Kidney glomerular epithelial cell (primary cell): ENCODE data around the gene SRA1.

Experiments
- DNase-seq: peaks from one replicate; lab custom pipeline; 2025; lab: John Stamatoyannopoulos, UW

The SRA1 gene

DNA sequence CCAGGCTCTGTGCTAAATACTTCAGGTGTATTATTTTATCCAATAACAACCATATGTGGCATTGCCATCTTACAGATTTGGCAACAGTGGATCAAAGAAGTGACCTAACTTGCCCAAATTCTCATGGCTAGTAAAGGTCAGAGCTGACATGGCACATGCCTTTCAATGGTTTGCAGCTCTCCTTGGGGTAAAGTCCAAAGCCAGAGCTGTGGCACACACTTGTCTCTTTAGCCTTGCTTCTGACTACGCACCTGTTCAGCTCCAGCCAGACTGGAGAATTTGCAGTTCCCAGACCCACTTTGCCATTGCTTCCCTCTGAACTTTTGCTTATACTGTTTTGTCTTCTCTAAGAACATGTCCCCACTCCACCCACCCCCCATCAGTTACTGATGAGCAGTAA lies 13.2 kb upstream of the SRA1 start:
- DNase-seq: no peak

DNA sequence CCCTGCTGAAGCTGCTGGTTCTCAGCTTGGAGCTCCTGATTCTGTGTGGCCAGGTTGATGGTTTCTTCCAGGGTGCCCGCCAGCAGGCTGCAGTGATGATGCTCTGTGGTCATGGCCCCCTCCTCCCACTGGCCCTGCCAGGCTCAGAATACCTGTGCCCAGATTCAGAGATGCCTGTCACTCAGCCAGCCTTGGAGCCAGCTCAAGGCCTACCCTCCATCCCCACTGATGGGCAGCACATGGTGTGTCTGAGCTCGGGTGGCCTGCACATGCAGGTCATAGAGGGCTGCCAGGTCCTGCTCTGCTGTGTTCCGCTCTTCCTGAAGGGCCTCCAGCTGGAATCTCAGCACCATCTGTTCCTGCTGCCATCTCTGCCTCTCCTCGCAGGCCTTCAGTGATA lies 12.8 kb upstream of the SRA1 start:
- DNase-seq: no peak

DNA sequence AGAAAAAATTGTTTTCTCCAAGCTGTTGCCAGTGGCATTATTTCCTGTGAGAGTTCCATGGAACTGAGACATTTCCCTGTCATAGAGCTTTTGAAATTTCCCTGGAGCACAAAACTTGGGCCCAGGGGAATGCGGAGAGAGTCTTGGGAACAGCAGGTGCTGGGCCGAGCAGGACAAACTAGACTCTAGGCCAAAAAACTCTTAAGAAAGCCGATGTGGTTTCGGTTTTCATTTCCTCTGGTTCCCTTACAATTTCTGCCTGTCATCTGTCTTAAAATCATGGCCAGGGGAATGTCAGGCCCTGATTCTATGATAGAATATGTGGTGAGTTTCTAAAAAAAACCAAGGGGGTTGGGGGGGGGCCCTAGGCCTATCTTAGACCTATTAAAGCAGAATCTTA lies 11.9 kb upstream of the SRA1 start:
- no peak for DNase-seq

DNA sequence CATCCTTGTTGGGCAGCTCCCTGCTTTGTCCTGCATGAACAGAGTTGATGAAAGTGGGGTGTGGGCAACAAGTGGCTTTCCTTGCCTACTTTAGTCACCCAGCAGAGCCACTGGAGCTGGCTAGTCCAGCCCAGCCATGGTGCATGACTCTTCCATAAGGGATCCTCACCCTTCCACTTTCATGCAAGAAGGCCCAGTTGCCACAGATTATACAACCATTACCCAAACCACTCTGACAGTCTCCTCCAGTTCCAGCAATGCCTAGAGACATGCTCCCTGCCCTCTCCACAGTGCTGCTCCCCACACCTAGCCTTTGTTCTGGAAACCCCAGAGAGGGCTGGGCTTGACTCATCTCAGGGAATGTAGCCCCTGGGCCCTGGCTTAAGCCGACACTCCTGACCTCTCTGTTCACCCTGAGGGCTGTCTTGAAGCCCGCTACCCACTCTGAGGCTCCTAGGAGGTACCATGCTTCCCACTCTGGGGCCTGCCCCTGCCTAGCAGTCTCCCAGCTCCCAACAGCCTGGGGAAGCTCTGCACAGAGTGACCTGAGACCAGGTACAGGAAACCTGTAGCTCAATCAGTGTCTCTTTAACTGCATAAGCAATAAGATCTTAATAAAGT lies 11.3 kb upstream of the SRA1 start:
- DNase-seq: no peak

DNA sequence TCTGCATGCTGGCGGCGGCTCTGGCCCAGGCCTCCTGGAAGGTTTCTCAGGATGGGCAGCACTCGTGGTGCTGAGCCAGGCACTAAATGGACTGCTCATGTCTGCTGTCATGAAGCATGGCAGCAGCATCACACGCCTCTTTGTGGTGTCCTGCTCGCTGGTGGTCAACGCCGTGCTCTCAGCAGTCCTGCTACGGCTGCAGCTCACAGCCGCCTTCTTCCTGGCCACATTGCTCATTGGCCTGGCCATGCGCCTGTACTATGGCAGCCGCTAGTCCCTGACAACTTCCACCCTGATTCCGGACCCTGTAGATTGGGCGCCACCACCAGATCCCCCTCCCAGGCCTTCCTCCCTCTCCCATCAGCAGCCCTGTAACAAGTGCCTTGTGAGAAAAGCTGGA lies 10.6 kb upstream of the SRA1 start:
- DNase-seq: no peak

DNA sequence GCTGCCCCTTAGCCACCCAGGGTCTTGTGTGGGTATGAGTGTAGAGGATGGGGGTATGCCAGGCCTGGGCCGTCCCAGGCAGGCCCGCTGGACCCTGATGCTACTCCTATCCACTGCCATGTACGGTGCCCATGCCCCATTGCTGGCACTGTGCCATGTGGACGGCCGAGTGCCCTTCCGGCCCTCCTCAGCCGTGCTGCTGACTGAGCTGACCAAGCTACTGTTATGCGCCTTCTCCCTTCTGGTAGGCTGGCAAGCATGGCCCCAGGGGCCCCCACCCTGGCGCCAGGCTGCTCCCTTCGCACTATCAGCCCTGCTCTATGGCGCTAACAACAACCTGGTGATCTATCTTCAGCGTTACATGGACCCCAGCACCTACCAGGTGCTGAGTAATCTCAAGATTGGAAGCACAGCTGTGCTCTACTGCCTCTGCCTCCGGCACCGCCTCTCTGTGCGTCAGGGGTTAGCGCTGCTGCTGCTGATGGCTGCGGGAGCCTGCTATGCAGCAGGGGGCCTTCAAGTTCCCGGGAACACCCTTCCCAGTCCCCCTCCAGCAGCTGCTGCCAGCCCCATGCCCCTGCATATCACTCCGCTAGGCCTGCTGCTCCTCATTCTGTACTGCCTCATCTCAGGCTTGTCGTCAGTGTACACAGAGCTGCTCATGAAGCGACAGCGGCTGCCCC lies 10.0 kb upstream of the SRA1 start:
- DNase-seq: no peak

DNA sequence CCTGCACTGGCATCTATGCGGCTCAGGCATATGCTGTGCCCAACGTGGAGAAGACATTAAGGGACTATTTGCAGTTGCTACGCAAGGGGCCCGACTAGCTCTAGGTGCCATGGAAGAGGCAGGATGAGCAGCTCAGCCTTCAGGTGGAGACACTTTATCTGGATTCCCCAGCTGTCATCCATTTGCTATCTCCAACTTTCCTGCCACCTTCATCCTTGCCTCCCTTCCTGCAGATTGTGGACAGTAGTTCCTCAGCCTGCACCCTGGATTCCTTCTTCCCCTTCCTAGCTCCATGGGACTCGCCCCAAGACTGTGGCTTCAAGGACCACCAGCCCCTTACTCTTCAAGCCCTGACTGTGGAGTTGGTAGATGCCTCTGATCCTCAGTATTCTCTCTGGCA lies 9.4 kb upstream of the SRA1 start:
- DNase-seq: no peak

DNA sequence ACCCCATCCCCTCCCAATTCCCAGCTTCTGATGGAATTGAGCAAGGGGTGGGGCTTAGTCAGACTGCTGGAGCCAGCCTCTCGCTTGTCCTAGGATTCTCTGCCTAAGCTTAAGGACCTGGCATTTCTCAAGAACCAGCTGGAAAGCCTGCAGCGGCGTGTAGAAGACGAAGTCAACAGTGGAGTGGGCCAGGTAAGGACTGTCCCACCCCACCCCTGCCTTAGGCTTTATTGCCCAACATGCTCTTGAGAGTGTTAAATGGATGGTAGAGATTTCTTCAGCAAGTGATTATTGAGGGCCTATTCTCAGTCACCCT lies 8.5 kb upstream of the SRA1 start:
- DNase-seq: no peak

DNA sequence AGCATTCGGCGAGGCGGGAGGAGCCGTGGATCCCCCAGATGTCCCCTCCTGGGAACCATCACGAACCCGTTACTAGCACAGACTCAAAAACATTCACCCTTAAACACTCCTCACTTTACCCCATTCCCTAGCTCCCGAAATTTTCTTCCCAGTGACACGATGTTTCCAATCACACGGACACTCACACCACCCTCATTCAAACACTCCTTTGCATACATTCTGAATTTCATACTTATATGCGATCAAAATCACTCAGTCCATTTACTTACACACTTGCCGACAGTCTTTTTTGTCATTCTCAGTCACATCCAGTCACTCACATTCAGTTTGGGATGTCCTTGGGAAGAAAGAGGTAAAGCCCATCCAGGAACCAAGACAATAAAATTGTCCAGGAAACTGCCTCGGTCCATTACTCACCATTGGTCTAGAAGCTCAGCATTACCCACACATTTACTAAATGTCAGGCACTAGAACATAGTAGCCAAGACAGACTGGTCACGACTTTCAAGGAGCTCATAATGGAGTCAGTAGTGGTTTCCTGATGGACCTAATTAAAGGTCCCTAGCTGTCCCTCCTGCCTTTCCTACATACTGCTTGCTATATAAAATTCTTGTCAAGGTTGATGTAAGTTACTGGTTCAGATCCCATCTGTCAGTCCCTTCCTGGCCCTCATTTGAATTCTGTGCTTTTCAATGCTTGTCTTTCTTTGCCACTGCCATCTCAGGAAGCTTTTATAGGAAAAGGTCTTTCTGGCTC lies 7.9 kb upstream of the SRA1 start:
- no peak for DNase-seq

DNA sequence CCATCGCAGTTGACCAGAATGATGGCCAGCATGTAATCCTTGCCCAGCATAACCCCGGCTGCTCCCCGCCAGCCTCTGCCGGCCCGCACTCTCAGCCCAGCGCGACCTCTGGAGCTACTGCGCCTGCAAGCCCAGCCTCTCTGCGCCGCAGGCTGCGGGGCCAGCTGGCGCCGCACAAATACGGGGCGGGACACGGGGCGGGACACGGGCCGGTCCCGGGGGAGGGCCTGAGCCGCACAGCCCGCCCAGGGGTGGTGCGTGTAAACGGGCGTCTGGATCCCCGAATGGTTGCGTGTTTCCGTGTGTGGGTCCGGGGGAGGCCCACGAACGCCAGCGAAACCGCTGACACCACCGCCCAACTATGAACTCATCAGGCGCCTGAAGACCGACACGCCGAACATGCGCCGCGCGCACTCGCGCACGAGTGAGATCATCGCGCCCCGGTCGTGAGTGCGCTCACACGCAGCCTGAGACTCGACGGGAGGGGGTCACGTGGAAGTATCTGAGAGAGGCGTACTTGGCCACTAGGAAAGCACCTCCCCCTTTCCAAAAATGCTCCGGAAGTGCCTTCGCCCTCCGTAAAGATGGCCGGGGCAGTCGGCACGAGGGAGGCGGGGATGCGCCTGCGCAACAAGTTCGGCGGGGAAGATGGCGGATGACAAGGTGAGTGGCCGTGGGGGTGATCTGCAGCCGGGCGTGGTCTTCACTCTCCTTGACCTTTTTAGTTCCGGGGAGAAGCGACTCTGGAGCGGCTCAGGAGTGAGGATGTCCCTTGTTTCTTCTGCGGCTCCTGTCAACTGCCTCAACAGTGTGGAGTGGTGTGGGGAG lies 7.1 kb upstream of the SRA1 start, which contains the start of the genes APBB3 and SLC35A4:
TSS of gene APBB3 (minus strand) at position 403 of the 828 bp plus-strand sequence. CDS start at position 50, 353 bp downstream.
TSS of gene SLC35A4 (plus strand) at position 633 of the 828 bp plus-strand sequence. CDS start 2,342 bp downstream, outside the sequence.
- peak; percentile 95 for DNase-seq

DNA sequence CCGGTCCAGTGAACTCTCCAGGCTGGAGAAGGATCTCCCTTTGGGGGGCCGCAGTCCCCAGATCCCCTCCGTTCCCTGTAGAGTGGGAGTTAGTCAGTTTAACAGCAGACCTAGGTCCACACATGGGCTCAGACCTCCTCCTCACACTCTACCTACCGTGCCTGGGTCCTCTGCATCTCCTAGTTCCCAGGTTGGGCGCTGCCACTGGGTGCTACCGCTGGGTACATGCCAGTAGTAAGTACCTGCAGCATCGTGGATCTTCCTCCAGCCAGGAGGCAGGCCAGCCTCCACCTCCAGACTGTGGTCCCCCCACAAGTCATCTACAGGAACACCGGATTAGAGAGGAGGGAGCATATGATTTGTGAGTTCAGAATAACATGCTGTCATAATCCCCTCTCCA lies 6.3 kb upstream of the SRA1 start:
- no peak for DNase-seq

DNA sequence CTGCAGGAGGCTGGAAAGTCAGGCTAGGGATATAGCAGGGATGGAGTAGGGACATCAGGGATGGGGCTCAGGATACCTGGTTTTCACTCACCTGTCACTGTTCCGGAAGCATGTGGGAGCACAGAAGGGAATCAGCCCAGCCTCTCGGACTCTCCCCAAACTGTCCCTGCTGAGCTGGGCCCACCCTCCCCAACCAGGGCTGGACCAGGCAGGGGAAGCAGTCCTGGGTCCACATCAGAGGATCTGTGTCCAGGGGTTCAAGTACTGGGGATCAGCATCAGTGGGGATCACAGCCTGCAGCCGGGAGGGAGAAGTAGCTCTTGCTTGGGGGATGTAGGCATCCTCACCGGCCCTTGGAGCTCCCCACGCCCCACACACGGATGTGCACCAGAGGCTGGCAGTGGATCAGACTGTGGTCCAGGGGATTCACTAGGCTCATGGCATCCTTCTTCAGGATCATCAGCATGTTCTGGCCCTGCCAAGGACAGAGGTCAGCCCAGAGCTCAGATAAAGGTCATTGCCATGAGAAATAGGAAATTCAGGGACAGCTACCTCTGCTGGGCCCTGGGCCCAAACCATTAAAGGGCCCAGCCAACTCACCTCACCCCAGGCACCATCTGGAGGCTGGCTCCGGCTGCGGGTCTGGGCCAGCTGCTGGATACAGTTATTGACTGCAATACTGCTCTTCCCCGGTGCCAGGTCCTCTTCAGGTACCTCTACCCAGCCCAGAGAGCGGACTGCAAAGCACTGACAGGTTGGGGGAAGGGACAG lies 4.7 kb upstream of the SRA1 start:
- no peak for DNase-seq

DNA sequence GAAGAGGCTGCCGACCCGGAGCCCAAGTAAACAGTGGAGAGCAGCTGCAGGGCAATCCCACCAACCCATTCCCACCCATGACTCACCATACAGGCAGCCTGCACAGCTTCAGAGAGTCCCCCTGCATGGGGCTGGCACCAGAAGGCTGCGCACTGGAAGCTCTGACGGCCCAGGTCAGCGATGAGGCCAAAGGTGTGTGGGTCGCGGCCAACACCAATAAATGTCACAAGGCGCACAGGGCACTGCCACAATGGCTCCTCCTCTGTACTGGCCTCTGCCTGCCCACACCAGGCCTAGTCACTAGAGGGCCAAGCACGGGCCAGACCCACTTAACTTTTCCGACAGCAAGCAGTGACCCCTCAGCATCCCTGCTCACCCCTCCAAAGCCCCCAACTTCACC lies 3.0 kb upstream of the SRA1 start:
- DNase-seq: no peak

DNA sequence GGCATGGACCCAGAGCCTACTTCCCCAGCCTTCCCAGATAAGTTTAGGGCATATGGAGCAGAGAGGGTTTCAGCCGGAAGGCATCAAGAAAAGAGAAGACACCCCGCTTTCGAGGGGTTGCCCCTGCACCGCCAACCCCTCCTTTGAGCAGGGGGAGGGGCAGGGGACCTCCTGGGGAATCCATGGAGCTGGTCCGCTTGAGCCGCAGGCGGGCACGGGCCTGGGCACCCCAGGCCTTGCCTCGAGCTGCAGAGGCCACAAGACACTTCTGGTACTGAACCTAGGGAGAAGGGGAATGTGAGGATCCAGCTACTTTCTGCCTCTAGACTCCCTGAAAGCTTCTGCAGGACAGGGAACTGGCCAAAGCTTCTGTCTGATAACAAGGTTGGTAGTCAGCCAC lies 1.3 kb upstream of the SRA1 start:
- no peak for DNase-seq

DNA sequence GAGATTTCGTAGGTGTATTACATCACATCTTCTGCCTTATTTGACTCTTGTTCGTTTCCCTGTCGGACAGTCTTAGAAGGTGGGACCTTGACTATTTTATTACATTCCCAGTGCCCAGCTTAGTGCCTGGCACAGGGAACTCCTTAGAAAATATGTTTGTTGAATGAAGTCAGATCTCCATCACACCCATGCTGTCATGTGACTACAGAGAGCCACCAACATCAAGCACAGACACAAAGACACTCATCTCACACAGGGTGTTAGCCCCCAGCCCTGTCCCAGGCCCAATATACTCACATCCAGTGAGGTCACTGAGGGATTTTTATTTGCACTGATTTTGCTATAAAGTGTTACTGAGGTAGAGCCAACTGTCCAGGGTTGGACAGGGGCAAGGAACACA lies 692 bp upstream of the SRA1 start:
- DNase-seq: no peak

DNA sequence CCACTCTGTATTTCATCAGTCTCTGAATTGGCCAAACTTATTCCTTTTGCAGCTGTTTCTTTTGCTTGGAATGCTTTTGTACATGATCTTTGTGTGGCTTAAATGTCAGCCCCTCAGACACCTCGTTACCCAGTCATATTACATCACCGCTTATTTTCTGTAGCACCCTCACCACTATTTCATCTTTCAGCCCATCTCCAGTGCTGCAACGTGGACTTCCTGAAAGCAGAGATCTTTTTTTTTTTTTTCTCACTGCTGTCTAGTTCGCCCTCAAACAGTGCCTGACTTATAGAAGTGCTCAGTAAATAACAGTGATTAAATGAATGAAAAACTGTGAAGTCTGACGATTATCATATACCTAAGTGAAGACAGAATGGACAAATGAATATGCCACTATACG lies 835 bp downstream of the SRA1 start:
- DNase-seq: no peak

DNA sequence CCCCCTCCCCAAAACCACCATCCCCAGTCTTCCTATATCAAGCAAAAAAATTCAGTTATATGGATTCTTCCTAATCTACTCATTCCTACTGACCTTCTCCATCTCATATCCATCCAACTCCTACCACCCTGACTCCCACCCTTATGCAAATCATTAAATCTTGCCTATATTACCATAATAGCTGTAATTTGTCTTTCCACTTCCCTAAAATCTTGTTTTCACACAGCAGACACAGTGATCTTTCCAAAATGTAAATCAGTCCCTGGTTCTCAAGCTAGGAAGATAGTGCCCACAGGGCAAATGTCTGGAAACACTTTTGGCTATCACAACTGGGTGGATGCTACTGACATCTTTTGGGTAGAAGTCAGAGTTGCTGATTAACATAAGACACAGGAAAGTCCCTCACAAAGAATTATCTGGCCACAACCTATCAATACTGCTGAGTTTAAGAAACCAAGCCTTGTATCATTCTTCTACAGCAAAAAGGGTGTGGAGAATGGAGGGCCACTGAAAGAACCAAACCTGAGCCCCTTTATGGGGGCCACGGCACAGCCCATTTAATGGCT lies 1.4 kb downstream of the SRA1 start:
- no peak for DNase-seq

DNA sequence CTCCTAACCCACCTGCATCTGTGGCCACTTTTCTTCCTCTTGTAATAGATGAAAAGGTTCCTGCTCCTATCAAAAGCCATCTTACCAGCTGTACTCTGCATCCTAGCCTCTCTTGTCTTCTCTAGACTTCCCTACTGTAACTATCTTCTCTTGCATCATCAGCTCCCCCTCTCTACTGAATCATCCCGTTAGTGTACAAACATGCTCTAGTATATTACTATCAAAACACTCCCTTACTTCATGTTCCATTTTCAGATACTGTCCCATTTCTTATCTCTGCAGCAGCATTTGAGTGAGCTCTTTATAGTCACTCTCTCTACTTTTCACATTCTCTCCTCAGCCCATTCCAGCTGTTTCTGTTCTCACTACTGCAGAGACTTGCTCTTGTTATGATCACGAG lies 2.8 kb downstream of the SRA1 start:
- DNase-seq: no peak

DNA sequence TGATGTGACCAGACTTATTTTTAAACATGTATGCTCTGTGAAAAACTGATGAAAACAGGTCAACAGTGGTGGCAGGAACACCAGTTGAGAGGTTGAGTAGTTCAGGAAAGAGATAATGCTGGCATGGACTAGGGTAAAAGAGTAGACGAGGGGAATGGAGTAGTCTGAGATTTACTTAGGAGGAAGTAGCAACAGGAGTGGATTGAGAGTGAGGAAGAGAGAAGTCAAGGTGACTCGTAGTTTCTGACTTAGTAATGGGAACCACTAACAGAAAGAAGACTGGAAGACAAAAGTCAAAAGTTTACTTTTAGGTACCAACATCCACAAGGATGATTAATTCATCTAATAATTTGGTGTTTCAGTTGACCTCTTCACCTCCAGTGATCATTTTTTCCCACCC lies 3.6 kb downstream of the SRA1 start:
- DNase-seq: no peak

DNA sequence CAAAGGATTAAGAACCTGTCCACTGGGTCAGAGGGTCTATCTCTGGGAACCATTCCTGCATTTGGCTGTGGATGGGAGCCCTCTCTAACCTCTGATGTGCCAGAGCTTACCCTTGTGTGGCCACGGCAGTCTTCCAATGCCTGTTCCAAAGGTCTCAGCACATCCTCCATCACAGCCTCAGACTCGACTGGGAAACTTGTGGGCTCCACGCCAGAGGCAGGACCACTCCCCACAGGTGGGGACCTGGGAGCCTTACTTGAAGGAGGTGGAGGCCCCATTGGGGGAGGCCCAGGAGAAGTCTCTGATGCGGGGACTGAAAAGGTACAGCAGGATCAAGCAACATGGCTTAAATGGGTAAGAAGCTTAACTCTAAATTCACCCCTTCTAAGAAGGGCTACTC lies 5.4 kb downstream of the SRA1 start:
- no peak for DNase-seq
